ENCODE results near the gene RAB44.

The RAB44 gene

DNA sequence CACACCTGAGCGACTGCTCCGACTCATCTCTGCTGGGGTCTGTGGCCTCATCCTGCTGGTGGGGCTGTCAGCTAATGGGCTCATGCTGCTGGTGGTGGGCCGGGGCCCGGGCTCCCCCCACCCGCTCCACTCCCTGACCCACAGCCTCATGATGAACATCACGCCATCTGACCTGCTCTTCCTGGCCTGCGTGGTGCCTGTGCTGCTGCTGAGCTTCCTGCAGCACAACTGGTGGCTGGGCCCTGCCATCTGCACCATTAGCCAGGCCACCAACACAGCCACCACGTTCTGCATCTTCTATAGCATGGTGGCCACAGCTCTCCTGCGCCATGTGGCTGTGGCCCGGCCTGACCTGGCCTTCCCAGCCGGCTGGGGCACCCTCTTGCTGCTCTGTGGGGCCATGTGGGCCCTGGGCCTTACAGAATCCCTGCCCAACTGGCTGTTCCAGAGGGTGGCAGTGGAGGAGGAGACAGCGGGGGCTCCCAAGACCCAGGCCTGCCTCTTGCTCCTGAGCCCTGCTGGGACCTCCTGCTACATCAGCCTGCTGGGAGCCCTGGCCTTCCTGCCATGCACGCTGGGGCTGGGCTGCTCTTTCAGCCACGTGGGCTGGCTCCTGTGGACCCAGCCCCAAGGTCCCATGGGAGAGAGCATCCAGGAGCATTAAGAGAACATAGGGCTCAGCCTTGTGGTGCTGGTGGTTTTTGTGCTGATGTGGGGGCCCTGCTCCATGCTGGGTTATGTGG is 39.6 kb downstream of the RAB44 start:
- no peak overlapping the region for H3K4me3 ChIP-seq (ENCODE audit: low read depth, low read length)
- no peak for TF ChIP-seq POLR2A (IDR thresholded peaks at IDR 0.05; ENCODE audit: extremely low read depth, insufficient read length)
- no peak for TF ChIP-seq MYC (IDR thresholded peaks at IDR 0.05; ENCODE audit: low read depth, low read length)
- TF ChIP-seq, protein P1, sequence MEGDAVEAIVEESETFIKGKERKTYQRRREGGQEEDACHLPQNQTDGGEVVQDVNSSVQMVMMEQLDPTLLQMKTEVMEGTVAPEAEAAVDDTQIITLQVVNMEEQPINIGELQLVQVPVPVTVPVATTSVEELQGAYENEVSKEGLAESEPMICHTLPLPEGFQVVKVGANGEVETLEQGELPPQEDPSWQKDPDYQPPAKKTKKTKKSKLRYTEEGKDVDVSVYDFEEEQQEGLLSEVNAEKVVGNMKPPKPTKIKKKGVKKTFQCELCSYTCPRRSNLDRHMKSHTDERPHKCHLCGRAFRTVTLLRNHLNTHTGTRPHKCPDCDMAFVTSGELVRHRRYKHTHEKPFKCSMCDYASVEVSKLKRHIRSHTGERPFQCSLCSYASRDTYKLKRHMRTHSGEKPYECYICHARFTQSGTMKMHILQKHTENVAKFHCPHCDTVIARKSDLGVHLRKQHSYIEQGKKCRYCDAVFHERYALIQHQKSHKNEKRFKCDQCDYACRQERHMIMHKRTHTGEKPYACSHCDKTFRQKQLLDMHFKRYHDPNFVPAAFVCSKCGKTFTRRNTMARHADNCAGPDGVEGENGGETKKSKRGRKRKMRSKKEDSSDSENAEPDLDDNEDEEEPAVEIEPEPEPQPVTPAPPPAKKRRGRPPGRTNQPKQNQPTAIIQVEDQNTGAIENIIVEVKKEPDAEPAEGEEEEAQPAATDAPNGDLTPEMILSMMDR (IDR thresholded peaks at IDR 0.05; ENCODE audit: low read depth, low read length), result no peak
- TF ChIP-seq, protein P2, sequence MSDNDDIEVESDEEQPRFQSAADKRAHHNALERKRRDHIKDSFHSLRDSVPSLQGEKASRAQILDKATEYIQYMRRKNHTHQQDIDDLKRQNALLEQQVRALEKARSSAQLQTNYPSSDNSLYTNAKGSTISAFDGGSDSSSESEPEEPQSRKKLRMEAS (IDR thresholded peaks at IDR 0.05; ENCODE audit: low read depth, low read length), result no peak
- peak; percentile 51 for DNase-seq (ENCODE audit: low read depth)

DNA sequence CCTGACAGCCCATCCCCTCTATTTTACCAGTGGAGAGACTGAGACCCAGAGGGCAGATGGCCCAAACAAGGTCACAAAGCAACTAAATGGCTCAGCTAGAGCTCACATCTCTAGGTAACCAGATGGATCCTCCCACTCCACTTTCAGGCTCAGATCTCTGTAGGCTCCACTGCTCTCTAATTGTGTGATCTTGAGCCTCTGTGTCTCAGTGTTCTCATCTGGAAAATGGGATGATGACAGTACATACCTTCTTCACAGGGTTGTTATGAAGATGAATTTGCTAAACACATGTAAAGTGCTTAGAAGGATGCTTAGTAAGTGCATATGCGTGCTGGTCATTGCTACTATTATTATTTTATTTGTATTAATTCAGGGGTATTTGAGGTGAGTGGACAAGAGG is 40.5 kb downstream of the RAB44 start:
- DNase-seq (ENCODE audit: low read depth), result no peak
- TF ChIP-seq, protein P1 (IDR thresholded peaks at IDR 0.05; ENCODE audit: low read depth, low read length), result no peak
- no peak for TF ChIP-seq MYC (IDR thresholded peaks at IDR 0.05; ENCODE audit: low read depth, low read length)
- TF ChIP-seq, protein P2 (IDR thresholded peaks at IDR 0.05; ENCODE audit: low read depth, low read length), result no peak
- TF ChIP-seq POLR2A (IDR thresholded peaks at IDR 0.05; ENCODE audit: extremely low read depth, insufficient read length), result no peak

DNA sequence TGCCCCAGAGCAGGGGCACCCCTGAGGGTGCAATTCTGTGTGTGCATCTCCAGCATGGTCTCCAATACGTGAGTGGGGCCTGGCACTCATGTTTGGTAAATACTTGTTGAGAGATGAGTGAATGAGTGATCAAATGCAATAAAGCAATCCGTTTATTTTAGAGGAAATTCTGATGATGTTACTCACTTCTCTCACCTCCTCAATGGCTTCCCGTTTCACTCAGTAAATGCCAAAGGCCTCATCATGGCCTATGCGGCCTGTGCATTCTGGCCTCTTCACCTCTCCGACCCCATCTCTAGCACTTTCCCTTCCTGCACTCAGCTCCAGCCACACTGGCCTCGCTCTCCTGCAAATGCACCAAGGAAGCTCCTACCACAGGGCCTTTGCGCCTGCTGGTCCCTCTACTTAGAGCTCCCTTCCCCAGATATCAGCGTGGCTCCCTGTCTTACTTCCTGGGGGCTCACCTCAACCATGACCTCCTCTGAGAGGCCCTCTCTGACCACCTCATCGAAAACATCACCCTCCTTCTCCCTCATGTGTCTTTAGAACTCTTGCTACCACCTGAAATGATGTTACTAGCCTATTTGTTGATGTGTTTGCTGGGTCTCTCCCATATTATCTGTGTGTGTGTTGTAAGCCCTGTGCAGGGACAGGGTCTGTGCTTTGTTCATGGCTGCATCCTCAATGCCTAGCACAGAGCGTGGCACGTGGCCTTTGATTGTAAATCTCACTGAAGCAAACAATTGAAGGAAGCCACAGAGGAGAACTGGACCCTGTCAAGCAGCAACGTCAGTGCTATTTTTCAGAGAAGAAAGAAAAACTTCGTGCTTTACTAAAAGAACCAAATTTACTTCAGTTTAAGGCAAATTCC is 42.6 kb downstream of the RAB44 start:
- DNase-seq (ENCODE audit: low read depth), result no peak
- no peak overlapping the region for H3K4me3 ChIP-seq (ENCODE audit: low read depth, low read length)
- TF ChIP-seq, protein P2 (IDR thresholded peaks at IDR 0.05; ENCODE audit: low read depth, low read length), result no peak
- no peak for TF ChIP-seq POLR2A (IDR thresholded peaks at IDR 0.05; ENCODE audit: extremely low read depth, insufficient read length)
- no peak for TF ChIP-seq MYC (IDR thresholded peaks at IDR 0.05; ENCODE audit: low read depth, low read length)
- TF ChIP-seq, protein P1 (IDR thresholded peaks at IDR 0.05; ENCODE audit: low read depth, low read length), result no peak

More for the DNA sequence above, 40.5 kb downstream of the RAB44 start:
- H3K4me3 ChIP-seq (ENCODE audit: low read depth, low read length), result no peak overlapping the region

DNA sequence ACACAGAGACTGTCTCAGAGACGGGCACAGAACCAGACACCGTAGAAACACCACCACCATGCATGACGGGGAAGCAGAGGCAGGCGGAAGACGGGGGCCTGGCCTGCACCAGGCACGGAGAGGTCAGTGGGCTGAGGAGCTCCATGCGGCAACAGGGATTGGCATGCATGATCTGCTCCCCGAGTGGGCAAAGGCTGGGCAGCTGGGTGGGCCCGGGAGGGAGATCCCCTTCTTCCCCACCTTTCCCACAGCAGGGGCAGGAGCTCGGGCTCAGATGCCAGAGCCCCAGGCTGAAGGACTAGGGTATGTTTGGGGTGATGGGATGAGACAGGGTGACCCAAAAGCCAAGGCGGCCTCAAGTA is 43.2 kb downstream of the RAB44 start:
- DNase-seq (ENCODE audit: low read depth), result no peak
- H3K4me3 ChIP-seq (ENCODE audit: low read depth, low read length), result no peak overlapping the region
- TF ChIP-seq POLR2A (IDR thresholded peaks at IDR 0.05; ENCODE audit: extremely low read depth, insufficient read length), result no peak
- TF ChIP-seq MYC (IDR thresholded peaks at IDR 0.05; ENCODE audit: low read depth, low read length), result no peak
- TF ChIP-seq, protein P2 (IDR thresholded peaks at IDR 0.05; ENCODE audit: low read depth, low read length), result no peak
- TF ChIP-seq, protein P1 (IDR thresholded peaks at IDR 0.05; ENCODE audit: low read depth, low read length), result no peak

DNA sequence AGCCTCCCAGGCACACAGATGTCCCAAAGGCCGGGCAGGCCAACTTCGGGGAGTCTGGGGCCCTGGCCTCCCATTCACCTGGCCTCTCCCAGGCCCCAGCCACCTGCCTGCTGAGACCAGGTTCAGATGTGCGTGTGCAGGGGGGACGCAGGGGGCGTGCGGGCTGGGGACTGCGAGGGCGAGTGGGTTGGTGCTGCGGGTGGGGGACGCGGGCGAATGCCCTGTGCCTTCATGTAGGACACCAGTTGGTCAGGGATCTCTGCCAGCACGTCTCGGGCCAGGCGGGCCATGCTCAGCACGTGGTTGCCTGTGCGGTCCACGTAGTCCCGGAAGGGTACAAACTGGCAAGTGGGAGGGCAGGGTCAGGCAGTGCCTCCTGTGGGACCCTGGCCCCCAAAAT is 44.5 kb downstream of the RAB44 start:
- TF ChIP-seq, protein P2 (IDR thresholded peaks at IDR 0.05; ENCODE audit: low read depth, low read length), result no peak
- no peak for TF ChIP-seq MYC (IDR thresholded peaks at IDR 0.05; ENCODE audit: low read depth, low read length)
- TF ChIP-seq, protein P1 (IDR thresholded peaks at IDR 0.05; ENCODE audit: low read depth, low read length), result no peak
- TF ChIP-seq POLR2A (IDR thresholded peaks at IDR 0.05; ENCODE audit: extremely low read depth, insufficient read length), result no peak
- H3K4me3 ChIP-seq (ENCODE audit: low read depth, low read length), result no peak overlapping the region
- no peak for DNase-seq (ENCODE audit: low read depth)
